GM12875 (cell line): ENCODE data around the gene MYOM1.
"Not testable (repeated sequence)": the region's sequence is repeated elsewhere in the genome, so short reads cannot be mapped to it uniquely, and the experiment has no call there.

Source experiments
- H3K4me3 ChIP-seq: one replicate; pipeline ENCODE4 v1.5.1; 2011; ENCODE audit warnings: low read depth, low read length, control low read depth
- TF ChIP-seq, protein P1 (sequence below): IDR thresholded peaks from 2 replicates; pipeline ENCODE4 v1.5.1; 2011; ENCODE audit warnings: low read depth, mild to moderate bottlenecking, control low read depth, inconsistent platforms, low read length, moderate library complexity, borderline replicate concordance; ENCODE audit not compliant: insufficient read depth

MYOM1 gene

GRCh38 chr18:3029215-3029952 lies 190.4 kb downstream of the MYOM1 start:
- no peak overlapping the region for H3K4me3 ChIP-seq
- TF ChIP-seq, protein P1, sequence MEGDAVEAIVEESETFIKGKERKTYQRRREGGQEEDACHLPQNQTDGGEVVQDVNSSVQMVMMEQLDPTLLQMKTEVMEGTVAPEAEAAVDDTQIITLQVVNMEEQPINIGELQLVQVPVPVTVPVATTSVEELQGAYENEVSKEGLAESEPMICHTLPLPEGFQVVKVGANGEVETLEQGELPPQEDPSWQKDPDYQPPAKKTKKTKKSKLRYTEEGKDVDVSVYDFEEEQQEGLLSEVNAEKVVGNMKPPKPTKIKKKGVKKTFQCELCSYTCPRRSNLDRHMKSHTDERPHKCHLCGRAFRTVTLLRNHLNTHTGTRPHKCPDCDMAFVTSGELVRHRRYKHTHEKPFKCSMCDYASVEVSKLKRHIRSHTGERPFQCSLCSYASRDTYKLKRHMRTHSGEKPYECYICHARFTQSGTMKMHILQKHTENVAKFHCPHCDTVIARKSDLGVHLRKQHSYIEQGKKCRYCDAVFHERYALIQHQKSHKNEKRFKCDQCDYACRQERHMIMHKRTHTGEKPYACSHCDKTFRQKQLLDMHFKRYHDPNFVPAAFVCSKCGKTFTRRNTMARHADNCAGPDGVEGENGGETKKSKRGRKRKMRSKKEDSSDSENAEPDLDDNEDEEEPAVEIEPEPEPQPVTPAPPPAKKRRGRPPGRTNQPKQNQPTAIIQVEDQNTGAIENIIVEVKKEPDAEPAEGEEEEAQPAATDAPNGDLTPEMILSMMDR: no peak

GRCh38 chr18:3028115-3028514 lies 191.7 kb downstream of the MYOM1 start:
- H3K4me3 ChIP-seq: not testable (repeated sequence)

DNA sequence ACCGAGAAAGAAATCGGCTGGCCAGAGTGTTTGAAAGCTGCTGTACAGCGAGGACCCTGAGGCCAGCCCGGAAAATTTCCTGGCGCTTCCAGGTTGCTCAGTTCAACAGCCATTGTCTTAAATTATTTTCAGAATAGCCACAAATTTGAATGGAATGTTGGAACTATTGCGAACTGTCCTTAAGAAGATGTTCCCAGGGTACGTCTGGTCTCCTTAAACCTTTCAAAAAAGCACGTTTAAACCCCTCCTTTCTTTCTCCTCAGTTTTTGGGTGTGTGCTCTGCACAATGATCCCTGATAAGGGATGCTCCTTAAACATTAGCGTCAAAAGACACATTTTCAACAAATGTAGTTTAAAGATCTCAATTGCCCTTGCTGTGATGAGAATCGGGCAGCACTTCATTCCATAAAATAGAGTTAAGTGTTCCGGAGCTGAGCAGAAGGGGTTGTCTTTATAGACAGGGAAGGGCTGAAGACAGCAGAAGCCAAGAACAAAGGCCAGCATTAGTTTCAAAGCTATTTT lies 192.3 kb downstream of the MYOM1 start:
- no peak overlapping the region for H3K4me3 ChIP-seq
- TF ChIP-seq, protein P1: no peak

GRCh38 chr18:3025544-3025943 lies 194.2 kb downstream of the MYOM1 start:
- TF ChIP-seq, protein P1: no peak
- no peak overlapping the region for H3K4me3 ChIP-seq

- not testable (repeated sequence) for H3K4me3 ChIP-seq
Observed at GRCh38 chr18:3023603-3024002, 196.2 kb downstream of the MYOM1 start.
